BJ (cell line): Measurements from ENCODE around the gene CCDC50. TPM values are rescaled to one million over a fixed set of nuclear protein-coding genes. Genes with fewer than 3 reads are reported as not detected.

Experiments
- CTCF ChIA-PET: fragments of 350-600 bp; formaldehyde crosslinking; extraction: SDS; loops from one replicate; lab custom pipeline; 2021; ENCODE audit warnings: antibody characterized with exemption, inconsistent platforms; lab: Yijun Ruan, JAX
- POLR2A ChIA-PET: fragments of 300-600 bp; sonication (Branson Sonifier 250); formaldehyde crosslinking; extraction: SDS; loops from one replicate; lab custom pipeline; 2021; ENCODE audit warnings: antibody characterized with exemption; lab: Charles Lee
- DNase-seq: peaks from one replicate; pipeline ENCODE4 v3.0.0-alpha.2; 2011; ENCODE audit warnings: low read depth
- H3K27me3 ChIP-seq: 2 replicates; pipeline ENCODE4 v1.6.0; 2011; ENCODE audit warnings: low read length; ENCODE audit not compliant: control insufficient read depth, insufficient read depth
- H3K36me3 ChIP-seq: 2 replicates; pipeline ENCODE4 v1.5.1; 2011; ENCODE audit warnings: low read length; ENCODE audit not compliant: control insufficient read depth, insufficient read depth
- H3K4me3 ChIP-seq: 2 replicates; pipeline ENCODE4 v1.5.1; 2011; ENCODE audit warnings: low read depth, mild to moderate bottlenecking, control low read depth, low read length
- CTCF ChIP-seq: IDR thresholded peaks from 2 replicates; pipeline ENCODE4 v1.5.1; 2011; ENCODE audit warnings: low read depth, mild to moderate bottlenecking, control low read depth, inconsistent platforms, low read length, moderate library complexity; ENCODE audit not compliant: insufficient read depth
- polyA plus RNA-seq: library from polyadenylated mRNA; depleted of rRNA; stranded (reverse); fragments of >200 nt; gene quantifications from 2 replicates; pipeline ENCODE4 v1.2.3, GENCODE V29; 2011

Gene CCDC50
- polyA plus RNA-seq, 1 experiment: 43.9 TPM

- no peak for DNase-seq
- Histone ChIP-seq H3K27me3 (no peaks in the 10 kb centered on the region), H3K36me3 (no peaks in the 10 kb centered on the region), H3K4me3 (no peak overlapping the region)
- TF ChIP-seq CTCF: no peak
- ChIA-PET CTCF (interaction anchor here (1.2 kb wide), 1 partner anchor 9 kb away, joined by 4 read pairs; no protein-coding TSS in a partner anchor), POLR2A (no interaction called here)
Measured at GRCh38 chr3:191425322-191425734, 96.1 kb downstream of the CCDC50 start.

GRCh38 chr3:191426311-191426710, 97.1 kb downstream of the CCDC50 start:
- CTCF ChIA-PET: no interaction called here
- no peaks in the 10 kb centered on the region for H3K36me3 ChIP-seq
- no peaks in the 10 kb centered on the region for H3K27me3 ChIP-seq
- DNase-seq: no peak
- TF ChIP-seq CTCF: no peak
- POLR2A ChIA-PET: no interaction called here
- no peak overlapping the region for H3K4me3 ChIP-seq

GRCh38 chr3:191428177-191428576, 99.0 kb downstream of the CCDC50 start:
- H3K36me3 ChIP-seq: no peaks in the 10 kb centered on the region
- DNase-seq: no peak
- ChIA-PET CTCF (interaction anchor here (0.5 to 2.1 kb wide), 4 partner anchors 10 to 1016 kb away, joined by 3 to 9 read pairs (median 4); no protein-coding TSS in a partner anchor), POLR2A (no interaction called here)
- H3K27me3 ChIP-seq: no peaks in the 10 kb centered on the region
- TF ChIP-seq CTCF: no peak
- H3K4me3 ChIP-seq: no peak overlapping the region

GRCh38 chr3:191430103-191430502, 100.9 kb downstream of the CCDC50 start:
- Histone ChIP-seq H3K36me3 (no peaks in the 10 kb centered on the region), H3K4me3 (no peak overlapping the region), H3K27me3 (no peaks in the 10 kb centered on the region)
- no peak for TF ChIP-seq CTCF
- no peak for DNase-seq
- CTCF ChIA-PET: interaction anchor here (0.6 to 2.1 kb wide), 2 partner anchors 1014 to 1485 kb away, joined by 3 to 9 read pairs; no protein-coding TSS in a partner anchor
- POLR2A ChIA-PET: no interaction called here

GRCh38 chr3:191431160-191431822, 102.1 kb downstream of the CCDC50 start:
- DNase-seq: no peak
- TF ChIP-seq CTCF: no peak
- no peaks in the 10 kb centered on the region for H3K27me3 ChIP-seq
- POLR2A ChIA-PET: no interaction called here
- no peaks in the 10 kb centered on the region for H3K36me3 ChIP-seq
- no peak overlapping the region for H3K4me3 ChIP-seq
- CTCF ChIA-PET: no interaction called here
